ENCODE results near the gene GJA4.

- TF ChIP-seq, protein P1, sequence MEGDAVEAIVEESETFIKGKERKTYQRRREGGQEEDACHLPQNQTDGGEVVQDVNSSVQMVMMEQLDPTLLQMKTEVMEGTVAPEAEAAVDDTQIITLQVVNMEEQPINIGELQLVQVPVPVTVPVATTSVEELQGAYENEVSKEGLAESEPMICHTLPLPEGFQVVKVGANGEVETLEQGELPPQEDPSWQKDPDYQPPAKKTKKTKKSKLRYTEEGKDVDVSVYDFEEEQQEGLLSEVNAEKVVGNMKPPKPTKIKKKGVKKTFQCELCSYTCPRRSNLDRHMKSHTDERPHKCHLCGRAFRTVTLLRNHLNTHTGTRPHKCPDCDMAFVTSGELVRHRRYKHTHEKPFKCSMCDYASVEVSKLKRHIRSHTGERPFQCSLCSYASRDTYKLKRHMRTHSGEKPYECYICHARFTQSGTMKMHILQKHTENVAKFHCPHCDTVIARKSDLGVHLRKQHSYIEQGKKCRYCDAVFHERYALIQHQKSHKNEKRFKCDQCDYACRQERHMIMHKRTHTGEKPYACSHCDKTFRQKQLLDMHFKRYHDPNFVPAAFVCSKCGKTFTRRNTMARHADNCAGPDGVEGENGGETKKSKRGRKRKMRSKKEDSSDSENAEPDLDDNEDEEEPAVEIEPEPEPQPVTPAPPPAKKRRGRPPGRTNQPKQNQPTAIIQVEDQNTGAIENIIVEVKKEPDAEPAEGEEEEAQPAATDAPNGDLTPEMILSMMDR (IDR thresholded peaks at IDR 0.05): no peak
- no peak for TF ChIP-seq POLR2AphosphoS5 (IDR thresholded peaks at IDR 0.05)
Observed at GRCh38 chr1:34779962-34780361, 12.8 kb upstream of the GJA4 start.
